ENCODE results near the gene EI24.

GRCh38 chr11:125553357-125553756 is 15.9 kb upstream of the EI24 start:
- TF ChIP-seq, protein P1, sequence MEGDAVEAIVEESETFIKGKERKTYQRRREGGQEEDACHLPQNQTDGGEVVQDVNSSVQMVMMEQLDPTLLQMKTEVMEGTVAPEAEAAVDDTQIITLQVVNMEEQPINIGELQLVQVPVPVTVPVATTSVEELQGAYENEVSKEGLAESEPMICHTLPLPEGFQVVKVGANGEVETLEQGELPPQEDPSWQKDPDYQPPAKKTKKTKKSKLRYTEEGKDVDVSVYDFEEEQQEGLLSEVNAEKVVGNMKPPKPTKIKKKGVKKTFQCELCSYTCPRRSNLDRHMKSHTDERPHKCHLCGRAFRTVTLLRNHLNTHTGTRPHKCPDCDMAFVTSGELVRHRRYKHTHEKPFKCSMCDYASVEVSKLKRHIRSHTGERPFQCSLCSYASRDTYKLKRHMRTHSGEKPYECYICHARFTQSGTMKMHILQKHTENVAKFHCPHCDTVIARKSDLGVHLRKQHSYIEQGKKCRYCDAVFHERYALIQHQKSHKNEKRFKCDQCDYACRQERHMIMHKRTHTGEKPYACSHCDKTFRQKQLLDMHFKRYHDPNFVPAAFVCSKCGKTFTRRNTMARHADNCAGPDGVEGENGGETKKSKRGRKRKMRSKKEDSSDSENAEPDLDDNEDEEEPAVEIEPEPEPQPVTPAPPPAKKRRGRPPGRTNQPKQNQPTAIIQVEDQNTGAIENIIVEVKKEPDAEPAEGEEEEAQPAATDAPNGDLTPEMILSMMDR (IDR thresholded peaks at IDR 0.05; ENCODE audit: poor library complexity): no peak
- no peak for TF ChIP-seq EZH2 (IDR thresholded peaks at IDR 0.05; ENCODE audit: borderline replicate concordance)
